Erythroblast (primary cell): ENCODE measurements around the gene PIGL.

ENCODE experiments used
- GATA1 ChIP-seq: IDR thresholded peaks from 2 replicates; pipeline ENCODE4 v1.6.1; 2011; ENCODE audit warnings: low read depth, mild to moderate bottlenecking, control low read depth, low read length, moderate library complexity
- POLR2A ChIP-seq: IDR thresholded peaks from 2 replicates; pipeline ENCODE4 v1.6.1; 2011; ENCODE audit warnings: mild to moderate bottlenecking, low read length

DNA sequence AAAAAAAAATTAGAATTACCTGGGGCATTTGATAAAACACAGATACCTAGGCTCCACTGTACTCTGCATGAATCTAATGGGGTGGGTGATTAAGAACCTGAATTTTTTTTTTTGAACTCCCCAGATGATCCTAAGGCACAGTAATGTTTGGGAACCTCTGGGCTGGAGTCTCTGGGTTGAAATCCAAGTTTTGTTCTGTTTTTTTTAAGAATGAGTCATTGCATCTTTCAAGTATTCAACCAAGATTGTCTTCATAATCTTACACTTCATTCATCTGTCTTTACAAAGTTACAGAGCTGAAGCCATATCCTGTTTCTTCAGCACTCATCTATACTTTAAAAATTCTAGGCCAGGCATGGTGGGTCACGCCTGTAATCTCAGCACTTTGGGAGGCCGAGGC is 52.6 kb downstream of the PIGL start:
- no peak for TF ChIP-seq POLR2A
- no peak for TF ChIP-seq GATA1
